ENCODE data around the gene ZFHX3. TPM values are rescaled to one million over a fixed set of nuclear protein-coding genes. Genes with fewer than 3 reads are reported as not detected.
A peak's percentile ranks its signal among the peaks of the same experiment; 100 is the strongest.

The ZFHX3 gene
- polyA plus RNA-seq, 3 donors from 2014 or later = 0.05 to 1.4 (median 1.0) TPM

GRCh38 chr16:72805486-72805885 is 242.4 kb downstream of the ZFHX3 start:
- Mint-ChIP-seq H3K27ac (no peak overlapping the region), H3K9me3 (no peaks in the 10 kb centered on the region), H3K4me1 (peaks cover 0 to 2% of the 10 kb centered on the region in 2 donors), H3K27me3 (ENCODE audit: low read depth in 3 of 3) (peaks cover 0 to 3% (median 0%) of the 10 kb centered on the region in 3 donors), H3K4me3 (no peak overlapping the region), H3K36me3 (no peaks in the 10 kb centered on the region)
- no peak for DNase-seq

DNA sequence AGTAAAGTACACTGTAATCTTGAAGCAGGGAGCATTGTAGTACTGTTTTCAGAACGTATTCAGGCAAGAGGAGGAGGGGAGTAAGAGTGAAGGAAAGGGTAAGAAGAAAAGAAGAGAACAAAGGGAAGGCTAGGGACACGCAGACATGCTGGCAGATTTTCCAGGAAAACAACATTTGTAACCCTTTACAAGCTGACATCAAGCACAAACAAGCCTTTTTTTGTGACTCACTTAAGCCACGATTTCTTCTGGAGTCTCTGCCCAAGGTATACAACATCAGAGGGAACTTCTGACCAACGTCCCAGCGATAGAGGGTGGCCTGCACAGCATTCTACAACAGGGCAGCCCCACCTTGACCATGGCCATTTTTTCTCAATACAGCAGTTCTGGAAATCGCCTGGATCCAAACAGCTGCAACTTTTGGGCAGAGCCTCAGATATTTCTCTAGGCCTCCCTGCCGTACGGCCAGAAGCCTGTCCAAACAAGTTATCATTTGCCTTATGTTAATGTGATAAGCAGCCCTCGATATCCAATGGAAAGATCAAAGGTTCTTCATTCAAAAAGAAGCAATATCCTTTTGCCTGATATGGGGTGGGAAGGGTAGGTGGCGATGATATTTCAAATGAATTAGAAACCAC is 247.3 kb downstream of the ZFHX3 start:
- peaks cover 0 to 3% (median 0%) of the 10 kb centered on the region in 6 donors for H3K9me3 Mint-ChIP-seq
- peaks cover 0 to 3% (median 0%) of the 10 kb centered on the region in 3 donors for H3K27me3 Mint-ChIP-seq (ENCODE audit: low read depth in 3 of 3)
- H3K4me3 Mint-ChIP-seq = no peak overlapping the region
- peaks cover 0 to 13% (median 3%) of the 10 kb centered on the region in 3 donors for H3K36me3 Mint-ChIP-seq
- H3K4me1 Mint-ChIP-seq = no peaks in the 10 kb centered on the region
- DNase-seq = no peak
- H3K27ac Mint-ChIP-seq = no peak overlapping the region

GRCh38 chr16:72798264-72798663 is 249.7 kb downstream of the ZFHX3 start:
- H3K4me3 Mint-ChIP-seq = no peak overlapping the region
- no peaks in the 10 kb centered on the region for H3K4me1 Mint-ChIP-seq
- H3K36me3 Mint-ChIP-seq = peaks cover 0 to 16% (median 3%) of the 10 kb centered on the region in 3 donors
- no peak for DNase-seq
- H3K9me3 Mint-ChIP-seq = peaks cover 0 to 3% (median 0%) of the 10 kb centered on the region in 6 donors
- H3K27ac Mint-ChIP-seq = no peak overlapping the region
- H3K27me3 Mint-ChIP-seq (ENCODE audit: low read depth in 3 of 3) = peaks cover 0 to 3% (median 0%) of the 10 kb centered on the region in 3 donors

- H3K27me3 Mint-ChIP-seq (ENCODE audit: low read depth in 3 of 3) = peaks cover 0 to 2% (median under 1%) of the 10 kb centered on the region in 3 donors
- H3K36me3 Mint-ChIP-seq = peaks cover 0 to 16% (median 3%) of the 10 kb centered on the region in 3 donors
- H3K4me3 Mint-ChIP-seq = no peak overlapping the region
- H3K27ac Mint-ChIP-seq = no peak overlapping the region
- H3K4me1 Mint-ChIP-seq = no peaks in the 10 kb centered on the region
- H3K9me3 Mint-ChIP-seq = peaks cover 0 to 3% (median 0%) of the 10 kb centered on the region in 6 donors
- DNase-seq = no peak
These were observed 250.3 kb downstream of the ZFHX3 start for GRCh38 chr16:72797621-72798020.

- no peaks in the 10 kb centered on the region for H3K4me1 Mint-ChIP-seq
- DNase-seq = no peak
These were observed 251.7 kb downstream of the ZFHX3 start for GRCh38 chr16:72796222-72796621.

GRCh38 chr16:72794986-72795385 is 252.9 kb downstream of the ZFHX3 start:
- Mint-ChIP-seq H3K9me3 (peaks cover 0 to 3% (median 0%) of the 10 kb centered on the region in 6 donors), H3K4me3 (no peak overlapping the region), H3K36me3 (peaks cover 0 to 16% (median 3%) of the 10 kb centered on the region in 3 donors), H3K27ac (no peak overlapping the region), H3K27me3 (ENCODE audit: low read depth in 3 of 3) (peaks cover 0 to 2% (median 2%) of the 10 kb centered on the region in 3 donors), H3K4me1 (no peaks in the 10 kb centered on the region)
- no peak for DNase-seq

More at GRCh38 chr16:72796222-72796621, 251.7 kb downstream of the ZFHX3 start:
- H3K9me3 Mint-ChIP-seq = peaks cover 0 to 3% (median 0%) of the 10 kb centered on the region in 6 donors
- no peak overlapping the region for H3K27ac Mint-ChIP-seq
- peaks cover 0 to 16% (median 3%) of the 10 kb centered on the region in 3 donors for H3K36me3 Mint-ChIP-seq
- H3K4me3 Mint-ChIP-seq = no peak overlapping the region
- peaks cover 0 to 2% (median 0%) of the 10 kb centered on the region in 3 donors for H3K27me3 Mint-ChIP-seq (ENCODE audit: low read depth in 3 of 3)

- Mint-ChIP-seq H3K4me3 (no peak overlapping the region), H3K27ac (no peak overlapping the region), H3K36me3 (peaks cover 0 to 17% (median 1%) of the 10 kb centered on the region in 3 donors), H3K27me3 (ENCODE audit: low read depth in 3 of 3) (peaks cover 0 to 4% (median 2%) of the 10 kb centered on the region in 3 donors), H3K4me1 (no peaks in the 10 kb centered on the region), H3K9me3 (peaks cover 0 to 3% (median 0%) of the 10 kb centered on the region in 6 donors)
- no peak for DNase-seq
These were observed 253.6 kb downstream of the ZFHX3 start for GRCh38 chr16:72794319-72794718.

- peaks cover 0 to 19% (median 0%) of the 10 kb centered on the region in 3 donors for H3K36me3 Mint-ChIP-seq
- DNase-seq = no peak
- H3K27ac Mint-ChIP-seq = no peak overlapping the region
- H3K9me3 Mint-ChIP-seq = peaks cover 0 to 3% (median 0%) of the 10 kb centered on the region in 6 donors
- no peaks in the 10 kb centered on the region for H3K4me1 Mint-ChIP-seq
- peaks cover 0 to 6% (median 4%) of the 10 kb centered on the region in 3 donors for H3K27me3 Mint-ChIP-seq (ENCODE audit: low read depth in 3 of 3)
- H3K4me3 Mint-ChIP-seq = no peak overlapping the region
These were observed 254.2 kb downstream of the ZFHX3 start for GRCh38 chr16:72793716-72794115.

- H3K4me3 Mint-ChIP-seq = no peak overlapping the region
- peaks cover 0 to 17% (median 0%) of the 10 kb centered on the region in 3 donors for H3K36me3 Mint-ChIP-seq
- peaks cover 0 to 3% (median 0%) of the 10 kb centered on the region in 6 donors for H3K9me3 Mint-ChIP-seq
- peaks cover 2 to 7% (median 6%) of the 10 kb centered on the region in 3 donors for H3K27me3 Mint-ChIP-seq (ENCODE audit: low read depth in 3 of 3)
- peaks cover 3 to 7% of the 10 kb centered on the region in 2 donors for H3K4me1 Mint-ChIP-seq
- no peak overlapping the region for H3K27ac Mint-ChIP-seq
- no peak for DNase-seq
These were observed 254.9 kb downstream of the ZFHX3 start for GRCh38 chr16:72793017-72793416.

DNA sequence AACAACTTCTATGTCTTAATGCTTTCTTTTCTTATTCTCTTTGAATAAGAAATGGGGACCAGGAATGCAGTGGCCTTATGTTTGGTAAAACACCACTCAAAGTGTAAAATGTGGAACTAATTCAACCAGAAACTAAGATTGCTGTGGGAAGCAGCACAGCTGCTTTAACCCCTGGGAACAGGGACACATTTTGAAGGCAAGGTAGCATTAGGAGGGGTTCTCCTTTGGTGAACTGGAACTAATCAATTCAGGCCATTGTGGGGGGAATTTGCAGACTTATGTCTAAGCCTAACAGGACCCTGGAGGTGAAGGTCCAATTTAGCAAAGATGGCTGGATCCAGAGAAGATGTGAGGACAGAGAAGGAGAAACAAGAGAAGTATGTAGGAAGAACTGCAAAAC is 256.1 kb downstream of the ZFHX3 start:
- H3K4me3 Mint-ChIP-seq = no peak overlapping the region
- no peak overlapping the region for H3K27ac Mint-ChIP-seq
- peaks cover 2 to 9% (median 8%) of the 10 kb centered on the region in 3 donors for H3K27me3 Mint-ChIP-seq (ENCODE audit: low read depth in 3 of 3)
- peaks cover 14 to 15% of the 10 kb centered on the region in 2 donors for H3K4me1 Mint-ChIP-seq
- no peak for DNase-seq
- peaks cover 0 to 11% (median 0%) of the 10 kb centered on the region in 3 donors for H3K36me3 Mint-ChIP-seq
- peaks cover 0 to 3% (median 0%) of the 10 kb centered on the region in 6 donors for H3K9me3 Mint-ChIP-seq

DNA sequence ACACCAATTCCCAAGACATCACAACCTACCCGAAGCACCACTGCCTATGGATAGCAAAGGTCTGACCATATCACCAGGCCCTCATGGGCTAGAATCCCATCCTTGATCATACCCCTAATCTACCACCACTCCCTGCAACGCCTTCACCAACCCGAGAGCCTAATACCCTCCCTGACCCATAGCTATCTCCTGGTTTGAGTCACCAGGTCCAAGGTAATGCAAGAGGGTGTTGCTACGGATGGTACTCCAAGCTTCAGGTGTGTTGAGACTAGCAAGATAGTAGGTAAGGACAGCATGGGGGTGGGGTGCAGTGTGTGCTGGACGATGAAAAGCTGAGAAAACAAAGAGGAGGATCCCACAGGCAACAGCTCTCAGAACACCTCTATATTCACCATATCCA is 258.0 kb downstream of the ZFHX3 start:
- no peak for DNase-seq
- Mint-ChIP-seq H3K4me3 (no peak overlapping the region), H3K36me3 (peaks cover 0 to 3% (median 0%) of the 10 kb centered on the region in 3 donors), H3K27ac (no peak overlapping the region), H3K4me1 (peaks cover 17 to 20% of the 10 kb centered on the region in 2 donors), H3K9me3 (peaks cover 0 to 3% (median 0%) of the 10 kb centered on the region in 6 donors), H3K27me3 (ENCODE audit: low read depth in 3 of 3) (peaks cover 2 to 12% (median 9%) of the 10 kb centered on the region in 3 donors)

DNA sequence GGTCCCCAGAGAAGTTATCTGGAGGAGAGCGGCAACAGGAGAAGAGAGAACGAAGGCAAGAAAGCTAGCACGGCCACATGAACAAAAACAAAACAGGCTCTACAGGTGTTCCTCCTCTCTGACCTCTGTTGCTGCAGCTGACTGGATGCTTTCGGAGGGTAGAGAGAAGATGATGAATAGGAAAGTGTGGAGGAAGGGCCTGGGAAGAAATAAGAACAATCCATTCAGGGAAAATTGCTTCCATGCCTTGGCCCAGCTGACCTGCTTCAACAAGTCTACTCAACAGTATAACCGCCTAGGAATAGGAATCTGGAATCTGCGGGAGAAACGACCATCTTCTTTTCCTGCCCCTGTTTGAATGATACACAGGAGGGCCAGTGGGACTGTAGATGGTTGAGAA is 258.5 kb downstream of the ZFHX3 start:
- Mint-ChIP-seq H3K27ac (no peak overlapping the region), H3K9me3 (peaks cover 0 to 3% (median 0%) of the 10 kb centered on the region in 6 donors), H3K4me3 (peak overlapping the region in 1 of 5 donors; percentile 7), H3K27me3 (ENCODE audit: low read depth in 3 of 3) (peaks cover 2 to 12% (median 9%) of the 10 kb centered on the region in 3 donors), H3K36me3 (peaks cover 0 to 3% (median 0%) of the 10 kb centered on the region in 3 donors), H3K4me1 (peaks cover 17 to 20% of the 10 kb centered on the region in 2 donors)
- no peak for DNase-seq

DNA sequence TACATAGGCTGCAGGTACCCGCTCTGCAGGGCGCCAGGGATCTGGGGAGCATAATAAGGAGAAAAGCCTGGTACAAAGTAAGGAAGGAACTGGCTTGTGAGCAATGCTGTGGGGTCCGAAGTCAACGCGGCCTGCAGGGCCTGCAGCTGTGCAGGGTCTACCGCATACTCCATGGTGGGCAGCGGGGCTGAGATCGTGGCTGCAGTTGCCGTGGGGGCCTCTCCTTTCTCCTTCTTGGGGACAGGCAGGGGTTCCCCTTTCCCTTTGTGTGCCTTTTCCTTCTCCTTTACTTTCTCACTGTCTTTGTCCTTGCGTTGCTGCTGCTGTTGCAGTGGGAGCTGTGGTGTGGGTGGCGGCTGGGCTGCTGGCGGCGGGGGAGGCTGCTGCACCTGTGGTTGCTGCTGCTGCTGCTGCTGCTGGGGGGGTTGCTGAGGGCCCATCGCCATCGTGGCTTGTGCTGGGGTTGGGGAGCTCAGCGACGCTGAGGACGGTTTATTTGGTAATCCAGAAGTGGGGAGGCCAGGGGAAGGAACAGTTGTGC is 259.6 kb downstream of the ZFHX3 start:
- Mint-ChIP-seq H3K9me3 (peaks cover 0 to 3% (median 0%) of the 10 kb centered on the region in 6 donors), H3K4me3 (peak overlapping the region; percentile 81 to 87 (median 84)), H3K4me1 (peaks cover 17 to 20% of the 10 kb centered on the region in 2 donors), H3K27ac (peak overlapping the region in 2 of 6 donors; percentile 50 to 53), H3K36me3 (peaks cover 0 to 3% (median 0%) of the 10 kb centered on the region in 3 donors), H3K27me3 (ENCODE audit: low read depth in 3 of 3) (peaks cover 2 to 12% (median 11%) of the 10 kb centered on the region in 3 donors)
- no peak for DNase-seq
